GM21737 (cell line): ENCODE measurements around the gene MAGI3.
"Not testable (repeated sequence)": the region's sequence is repeated elsewhere in the genome, so short reads cannot be mapped to it uniquely, and the experiment has no call there.

Experiments
- ATAC-seq: cut with Tn5 transposase; IDR thresholded peaks from one replicate; pipeline ENCODE4 v1.9.1; 2021; ENCODE audit warnings: mild to moderate bottlenecking, moderate library complexity; ENCODE audit not compliant: unreplicated experiment

Gene MAGI3

GRCh38 chr1:113396585-113396984 is 6.3 kb downstream of the MAGI3 start:
- ATAC-seq: no peak

- no peak for ATAC-seq
These were observed 8.8 kb downstream of the MAGI3 start for GRCh38 chr1:113399062-113399583.

GRCh38 chr1:113401067-113401466 is 10.8 kb downstream of the MAGI3 start:
- no peak for ATAC-seq

GRCh38 chr1:113401728-113402127 is 11.4 kb downstream of the MAGI3 start:
- ATAC-seq: no peak

- no peak for ATAC-seq
These were observed 12.8 kb downstream of the MAGI3 start for GRCh38 chr1:113403065-113403464.

GRCh38 chr1:113405573-113405972 is 15.3 kb downstream of the MAGI3 start:
- no peak for ATAC-seq

GRCh38 chr1:113406149-113406548 is 15.8 kb downstream of the MAGI3 start:
- not testable (repeated sequence) for ATAC-seq

GRCh38 chr1:113409363-113409762 is 19.0 kb downstream of the MAGI3 start:
- ATAC-seq: no peak

- ATAC-seq: not testable (repeated sequence)
These were observed 21.7 kb downstream of the MAGI3 start for GRCh38 chr1:113412020-113412419.

GRCh38 chr1:113415310-113416070 is 25.2 kb downstream of the MAGI3 start:
- ATAC-seq: no peak

GRCh38 chr1:113416071-113416470 is 25.8 kb downstream of the MAGI3 start:
- ATAC-seq: not testable (repeated sequence)

GRCh38 chr1:113416496-113416895 is 26.2 kb downstream of the MAGI3 start:
- ATAC-seq: no peak

- ATAC-seq: no peak
These were observed 32.2 kb downstream of the MAGI3 start for GRCh38 chr1:113422315-113423068.

GRCh38 chr1:113423826-113424225 is 33.5 kb downstream of the MAGI3 start:
- ATAC-seq: no peak

- ATAC-seq: no peak
These were observed 39.3 kb downstream of the MAGI3 start for GRCh38 chr1:113429461-113430153.

- no peak for ATAC-seq
These were observed 42.9 kb downstream of the MAGI3 start for GRCh38 chr1:113433184-113433583.

- no peak for ATAC-seq
These were observed 44.0 kb downstream of the MAGI3 start for GRCh38 chr1:113434081-113434873.

- no peak for ATAC-seq
These were observed 44.5 kb downstream of the MAGI3 start for GRCh38 chr1:113434874-113435175.

GRCh38 chr1:113437554-113438341 is 47.4 kb downstream of the MAGI3 start:
- ATAC-seq: no peak
